Caki2 (cell line): ENCODE measurements around the gene TACC3. TPM values are rescaled to one million over a fixed set of nuclear protein-coding genes. Genes with fewer than 3 reads are reported as not detected.
A peak's percentile ranks its signal among the peaks of the same experiment; 100 is the strongest.

ENCODE experiments used
- DNase-seq: peaks from one replicate; pipeline ENCODE4 v3.0.0-alpha.2; 2015; ENCODE audit warnings: low read depth
- in situ Hi-C: cut with HindIII; loops from 2 replicates; pipeline ENCODE4 v1.10.0; 2016; ENCODE audit warnings: low sequenced_read_pairs, low pct_unique_long_range_greater_than_20kb, mixed read lengths
- total RNA-seq: library from RNA; depleted of rRNA; stranded (reverse); fragments of >200 nt; shearing (Covaris generic); gene quantifications from 2 replicates; pipeline ENCODE4 v1.2.3, GENCODE V29; 2014; ENCODE audit warnings: low replicate concordance

TACC3 gene
- total RNA-seq, 1 experiment from 2014 or later = 111 TPM

GRCh38 chr4:1718095-1718850, 3.0 kb upstream of the TACC3 start:
- no peak for DNase-seq
- in situ Hi-C loops = no loop called here

GRCh38 chr4:1720163-1720983, 948 bp upstream of the TACC3 start:
- in situ Hi-C loops = no loop called here
- peak; percentile 48 for DNase-seq

DNA sequence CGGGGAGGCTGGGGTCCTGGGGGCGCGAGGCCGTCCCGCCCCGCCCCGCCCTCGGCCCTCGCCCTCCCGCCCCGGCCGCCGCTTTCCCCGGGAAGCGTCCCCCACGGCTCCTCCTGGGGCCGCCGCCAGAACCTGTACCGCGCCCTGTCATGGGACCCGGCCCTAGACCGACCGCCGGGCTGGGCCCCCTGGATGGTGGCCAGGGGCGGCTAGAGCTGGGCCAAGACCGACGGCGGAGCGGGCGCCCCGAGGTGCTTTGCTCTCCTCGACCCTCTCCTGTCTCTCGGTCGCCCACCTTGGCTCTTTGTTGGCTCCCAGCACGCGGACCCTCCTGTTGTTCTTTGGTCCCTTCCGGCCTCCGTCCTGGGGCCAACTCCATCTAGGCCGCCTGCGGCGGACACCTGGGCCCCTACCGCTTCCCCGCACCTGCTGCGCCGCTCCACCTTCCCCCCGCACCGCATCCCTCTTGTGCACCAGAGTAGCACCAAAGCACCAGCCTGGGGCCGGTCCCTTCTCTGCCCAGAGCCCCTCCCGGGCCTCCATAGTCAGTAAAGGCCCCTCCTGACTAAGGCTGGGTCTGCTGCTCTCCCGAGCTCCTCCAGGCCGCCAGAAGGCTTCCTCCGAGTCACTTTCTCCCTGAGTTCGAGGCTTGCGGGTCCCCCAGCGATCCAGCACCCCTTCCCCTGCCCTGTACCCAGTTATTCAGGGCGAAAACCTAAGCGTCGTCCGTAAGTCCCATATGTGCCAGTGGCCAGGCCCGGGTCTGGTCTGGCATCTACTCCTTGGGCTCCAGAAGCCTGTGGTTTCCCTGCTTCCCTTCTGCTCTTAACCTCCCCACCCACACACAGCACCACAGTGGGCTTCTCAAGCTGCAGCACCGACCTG, 587 bp downstream of the TACC3 start:
- in situ Hi-C loops = no loop called here
- DNase-seq = no peak

DNA sequence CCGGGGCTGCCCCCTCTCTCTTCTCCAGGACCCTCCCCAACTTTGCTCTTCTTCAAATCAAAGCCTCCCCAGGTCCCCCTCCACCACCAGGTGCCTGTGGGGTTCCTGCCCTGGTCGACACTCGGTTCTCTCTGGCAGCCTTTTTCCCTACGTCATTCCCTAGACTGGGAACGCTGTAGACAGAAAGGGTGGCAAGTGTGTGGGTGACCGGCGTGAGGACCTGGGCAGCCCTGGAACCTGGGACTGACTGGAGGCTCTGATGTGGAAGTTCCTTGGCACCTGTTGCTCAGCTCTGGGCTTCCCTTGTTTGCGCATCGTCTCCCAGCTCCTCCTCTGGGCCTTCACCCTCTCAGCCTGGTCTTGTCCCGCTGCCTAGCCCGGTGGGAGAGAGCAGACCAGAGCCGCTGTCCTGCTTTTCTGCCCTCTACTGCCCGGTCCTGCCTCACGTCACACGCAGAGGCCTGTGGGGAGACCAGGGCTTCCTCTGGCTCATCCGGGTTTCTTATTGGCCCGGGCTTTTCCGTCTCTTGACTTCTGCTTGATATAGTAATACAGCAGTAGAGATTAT, 1.3 kb downstream of the TACC3 start:
- DNase-seq = peak; percentile 33
- in situ Hi-C loops = no loop called here

DNA sequence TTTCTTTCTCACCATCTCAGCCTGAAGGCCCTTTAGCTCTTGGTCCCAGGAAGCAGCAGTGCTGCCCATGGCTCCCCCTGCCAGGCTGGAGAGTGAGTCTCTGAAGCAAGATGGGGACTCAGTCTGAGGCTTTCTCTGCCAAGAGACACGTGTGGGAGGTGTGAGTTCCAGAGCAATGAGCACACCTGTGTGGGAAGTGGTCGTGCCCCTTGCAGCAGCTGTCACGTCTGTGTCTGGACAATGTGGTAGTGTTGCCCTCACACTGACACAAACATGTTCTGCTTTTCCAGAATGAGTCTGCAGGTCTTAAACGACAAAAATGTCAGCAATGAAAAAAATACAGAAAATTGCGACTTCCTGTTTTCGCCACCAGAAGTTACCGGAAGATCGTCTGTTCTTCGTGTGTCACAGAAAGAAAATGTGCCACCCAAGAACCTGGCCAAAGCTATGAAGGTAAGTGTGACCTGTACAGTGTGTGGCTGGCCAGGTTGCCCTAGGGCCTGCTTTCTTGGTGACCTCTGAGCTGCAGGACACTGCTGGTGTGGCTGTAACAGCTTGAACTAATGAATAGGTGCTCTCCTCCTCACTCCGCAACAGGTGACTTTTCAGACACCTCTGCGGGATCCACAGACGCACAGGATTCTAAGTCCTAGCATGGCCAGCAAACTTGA, 1.9 kb downstream of the TACC3 start:
- in situ Hi-C loops = no loop called here
- DNase-seq = no peak

DNA sequence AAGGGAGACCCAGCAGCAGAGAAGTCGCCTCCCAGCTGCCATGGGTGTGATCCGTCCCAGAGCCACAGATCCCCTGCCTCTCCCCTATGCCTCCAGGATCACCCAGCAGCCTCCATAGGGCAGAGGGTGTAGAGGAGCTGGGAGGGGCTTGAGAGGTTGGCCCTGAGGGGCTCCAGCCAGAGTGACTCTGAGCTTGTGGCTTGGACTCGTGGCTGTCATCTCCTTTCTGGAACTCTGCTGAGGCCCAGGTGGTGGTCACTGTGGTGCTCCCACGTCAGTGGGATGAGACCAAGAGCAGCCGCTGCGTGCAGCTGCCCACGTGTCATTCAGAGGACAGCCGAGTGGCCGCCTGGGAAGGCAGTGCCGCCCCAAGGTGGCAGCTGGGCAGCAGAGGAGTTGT, 4.2 kb downstream of the TACC3 start:
- in situ Hi-C loops = no loop called here

GRCh38 chr4:1726146-1726934, 5.0 kb downstream of the TACC3 start:
- peak; percentile 82 for DNase-seq
- in situ Hi-C loops = no loop called here

More for the DNA sequence above, 4.2 kb downstream of the TACC3 start:
- no peak for DNase-seq

GRCh38 chr4:1727117-1728031, 6.1 kb downstream of the TACC3 start:
- DNase-seq = peak; percentile 88
- in situ Hi-C loops = no loop called here

GRCh38 chr4:1728061-1728980, 7.0 kb downstream of the TACC3 start:
- in situ Hi-C loops = no loop called here

DNA sequence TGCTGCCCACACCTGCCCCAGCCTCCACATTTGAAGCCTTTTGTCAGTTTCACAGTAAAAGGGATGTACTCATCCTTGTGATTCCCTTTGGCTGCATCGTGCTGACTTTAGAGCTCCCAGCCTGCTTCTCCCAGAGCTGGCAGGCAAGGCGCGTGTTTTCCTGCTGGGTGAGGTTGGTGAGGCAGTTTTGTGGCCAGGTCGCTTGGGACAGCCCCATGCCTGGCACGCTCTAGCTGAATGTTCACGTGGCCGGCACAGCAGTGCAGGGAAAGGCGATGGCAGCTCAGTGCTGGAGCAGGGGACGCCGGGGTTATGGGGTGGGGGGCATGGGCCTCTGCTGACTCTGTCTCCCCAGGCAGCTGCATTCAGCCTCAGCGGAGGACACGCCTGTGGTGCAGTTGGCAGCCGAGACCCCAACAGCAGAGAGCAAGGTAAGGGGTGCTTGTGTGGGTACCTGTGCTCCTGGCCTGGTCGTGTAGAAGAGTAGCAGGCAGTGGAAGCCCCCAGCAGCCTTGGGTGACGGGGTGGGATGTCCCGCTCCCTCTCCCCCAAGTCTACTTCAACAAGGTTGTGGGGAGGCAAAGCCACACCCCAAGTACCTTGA, 9.3 kb downstream of the TACC3 start:
- in situ Hi-C loops = no loop called here
- no peak for DNase-seq

More at GRCh38 chr4:1728061-1728980, 7.0 kb downstream of the TACC3 start:
- no peak for DNase-seq

DNA sequence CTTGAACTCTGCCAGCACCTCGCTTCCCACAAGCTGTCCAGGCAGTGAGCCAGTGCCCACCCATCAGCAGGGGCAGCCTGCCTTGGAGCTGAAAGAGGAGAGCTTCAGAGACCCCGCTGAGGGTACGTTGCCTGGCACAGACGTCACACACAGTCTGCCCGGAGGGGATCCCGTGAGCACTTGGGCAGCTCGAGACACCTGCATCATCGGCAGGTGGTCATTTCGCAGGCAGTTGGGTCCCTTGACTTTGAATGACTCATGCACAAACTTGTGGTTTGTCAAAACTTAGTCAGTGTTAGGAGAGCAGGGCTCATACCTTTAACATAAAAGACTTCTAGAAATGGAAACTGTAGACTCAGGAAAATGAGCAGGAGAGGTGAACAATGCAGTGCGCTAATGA, 9.9 kb downstream of the TACC3 start:
- DNase-seq = peak; percentile 61
- in situ Hi-C loops = no loop called here

DNA sequence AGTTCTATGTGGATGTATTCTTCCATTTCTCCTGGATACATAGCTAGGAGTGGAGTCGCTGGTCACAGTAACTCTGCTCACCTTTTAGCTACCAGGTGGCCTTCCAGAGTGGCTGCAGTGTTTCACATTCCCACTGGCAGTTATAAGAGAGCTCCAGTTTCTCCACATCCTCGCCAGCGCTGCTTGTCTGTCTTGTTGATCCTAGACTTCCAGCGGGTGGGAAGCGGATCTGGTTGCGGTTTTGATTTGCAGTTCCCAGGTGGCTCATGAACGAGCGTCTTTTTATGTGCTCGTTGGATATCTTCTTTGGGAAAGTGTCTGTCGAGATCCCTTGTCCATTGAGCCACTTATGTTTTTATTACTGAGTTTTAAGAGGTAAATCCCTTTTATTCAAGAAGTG, 11.6 kb downstream of the TACC3 start:
- in situ Hi-C loops = no loop called here
- DNase-seq = no peak

DNA sequence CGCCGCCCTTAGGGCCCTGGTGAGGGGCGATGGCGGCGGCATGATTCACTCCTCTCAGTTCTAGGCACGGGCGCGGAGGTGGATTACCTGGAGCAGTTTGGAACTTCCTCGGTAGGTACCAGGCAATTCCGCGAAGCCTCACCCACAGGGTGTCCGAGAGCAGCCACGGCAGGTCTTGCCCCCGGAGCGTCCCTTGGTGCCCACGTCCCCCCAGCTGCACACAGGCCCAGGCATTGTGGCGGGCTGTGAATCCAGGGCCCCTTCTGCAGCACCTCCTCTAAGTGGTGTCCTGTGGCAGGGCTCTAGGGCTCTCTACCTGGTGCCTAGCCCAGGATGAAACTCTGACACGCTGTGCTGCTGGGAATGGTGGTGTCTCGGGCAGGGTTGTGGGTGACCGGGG, 13.9 kb downstream of the TACC3 start:
- DNase-seq = no peak
- in situ Hi-C loops = no loop called here

GRCh38 chr4:1736812-1737211, 15.5 kb downstream of the TACC3 start:
- DNase-seq = no peak
- in situ Hi-C loops = no loop called here

- no peak for DNase-seq
- in situ Hi-C loops = no loop called here
Observed at GRCh38 chr4:1737666-1738065, 16.3 kb downstream of the TACC3 start.
